K562 (cell line): Measurements from ENCODE around the gene RBM4B. TPM values are rescaled to one million over a fixed set of nuclear protein-coding genes. Genes with fewer than 3 reads are reported as not detected.

Experiments used
- ATF7 ChIP-seq: fragments of 450-650 bp; IDR thresholded peaks from 2 replicates; pipeline ENCODE4 v1.7.1; 2014; ENCODE audit warnings: mild to moderate bottlenecking, moderate library complexity
- BCOR ChIP-seq: fragments of 450-650 bp; IDR thresholded peaks from 2 replicates; pipeline ENCODE4 v1.6.1; 2016
- CREM ChIP-seq: IDR thresholded peaks from 2 replicates; pipeline ENCODE4 v1.6.1; 2014; ENCODE audit warnings: antibody characterized with exemption, low read depth
- CTCFL ChIP-seq: IDR thresholded peaks from 2 replicates; pipeline ENCODE4 v1.6.1; 2011; ENCODE audit warnings: borderline replicate concordance, low read depth, mild to moderate bottlenecking, moderate library complexity, low read length; ENCODE audit not compliant: insufficient read depth, poor library complexity, severe bottlenecking
- ID3 ChIP-seq, 2 experiments: fragments of 250-450 bp in 1 of 2; fragments of 450-650 bp in 1 of 2; sonication (Bioruptor Pico) in 1 of 2; IDR thresholded peaks; 2 replicates each; pipeline versions ENCODE4 v1.6.1 to v1.8.0; 2016 to 2021; ENCODE audit warnings: mild to moderate bottlenecking in 2 of 2, moderate library complexity in 2 of 2, missing compliant biosample characterization in 1 of 2, missing genetic modification characterization in 1 of 2
- KLF13 ChIP-seq: fragments of 450-650 bp; IDR thresholded peaks from 2 replicates; pipeline ENCODE4 v1.6.1; 2016; ENCODE audit warnings: missing genetic modification characterization, low read depth, mild to moderate bottlenecking, missing compliant biosample characterization, moderate library complexity, borderline replicate concordance
- L3MBTL2 ChIP-seq: fragments of 450-650 bp; IDR thresholded peaks from 2 replicates; pipeline ENCODE4 v1.6.1; 2016; ENCODE audit warnings: mild to moderate bottlenecking, moderate library complexity
- NCOA6 ChIP-seq: fragments of 450-650 bp; IDR thresholded peaks from 2 replicates; pipeline ENCODE4 v1.6.1; 2017; ENCODE audit warnings: mild to moderate bottlenecking
- NFYB ChIP-seq: IDR thresholded peaks from 2 replicates; pipeline ENCODE4 v1.6.1; 2011; ENCODE audit warnings: mild to moderate bottlenecking, moderate library complexity; ENCODE audit not compliant: insufficient read length; ENCODE audit errors: extremely low read depth
- SFPQ ChIP-seq: fragments of 200-400 bp; formaldehyde crosslinking; IDR thresholded peaks from 2 replicates; pipeline ENCODE4 v1.6.1; 2017; ENCODE audit warnings: mild to moderate bottlenecking, low read depth, low read length, moderate library complexity
- STAG1 ChIP-seq: sonication (generic); formaldehyde crosslinking; IDR thresholded peaks from 2 replicates; pipeline ENCODE4 v1.5.0; 2020; ENCODE audit warnings: missing genetic modification reagents, borderline replicate concordance
- ZNF407 ChIP-seq: fragments of 450-650 bp; IDR thresholded peaks from 2 replicates; pipeline ENCODE4 v1.6.1; 2016; ENCODE audit warnings: low read depth
- ZNF408 ChIP-seq: fragments of 250-450 bp; sonication (Bioruptor Pico); IDR thresholded peaks from 2 replicates; pipeline ENCODE4 v1.4.0; 2020; ENCODE audit warnings: low read depth, mild to moderate bottlenecking, moderate library complexity
- ZNF561 ChIP-seq: fragments of 450-650 bp; formaldehyde crosslinking; conservative IDR thresholded peaks from 2 replicates; pipeline ENCODE4 v1.4.0; 2020; ENCODE audit warnings: mild to moderate bottlenecking, moderate library complexity
- polyA plus RNA-seq, 8 experiments: library from polyadenylated mRNA; depleted of rRNA in 4 of 8; stranded (reverse) in 5 of 8; unstranded in 3 of 8; fragments of >200 nt; fragmentation: Nextera tagmentation in 2 of 8; fragmentation: Illumina TruSeq in 1 of 8; extraction: Ambion mirVana in 2 of 8; extraction: Trizol in 1 of 8; gene quantifications; 2 replicates each; pipeline versions ENCODE4 v1.2.1 to v1.2.3, GENCODE V29; 2011 to 2014; ENCODE audit warnings: inconsistent platforms in 1 of 8, missing spikeins in 1 of 8
- total RNA-seq, 7 experiments: library from RNA; depleted of rRNA in 6 of 7; stranded (reverse); fragments of >200 nt in 6 of 7; fragmentation: Illumina TruSeq in 2 of 7; extraction: Trizol in 2 of 7; gene quantifications; 2 replicates each; pipeline versions ENCODE4 v1.2.1 to v1.2.3, GENCODE V29; 2011 to 2021; ENCODE audit warnings: low replicate concordance in 1 of 7

The RBM4B gene
- total and polyA plus RNA-seq, 9 of the 15 experiments (the other 6 are each of a cell fraction or from before 2014, with no cell fraction given): 14.6 to 39.9 (median 23.3) TPM

- no peak for TF ChIP-seq ZNF407
- 0 out of 2 replicates have a peak, but pooled peaks have one; percentile 20 for TF ChIP-seq BCOR
- TF ChIP-seq L3MBTL2: 0 out of 2 replicates have a peak, but pooled peaks have one; percentile 16
- no peak for TF ChIP-seq ZNF408
- TF ChIP-seq NCOA6: no peak
- no peak for TF ChIP-seq KLF13 (tag)
- TF ChIP-seq ID3 (CRISPR knock-in tag; IDR thresholded peaks at IDR 0.05): no peak
- TF ChIP-seq ID3 (tag; IDR thresholded peaks at IDR 0.05): peak; percentile 98
- no peak for TF ChIP-seq CTCFL
- TF ChIP-seq CREM: peak; percentile 66
- no peak for TF ChIP-seq ZNF561
- no peak for TF ChIP-seq NFYB
- no peak for TF ChIP-seq STAG1 (CRISPR knock-in tag)
- TF ChIP-seq SFPQ: no peak
- TF ChIP-seq ATF7: peak; percentile 84
Measured at GRCh38 chr11:66701432-66702240, 23.9 kb upstream of the RBM4B start (continued).
